HG02588 (cell line): ENCODE data around the gene SMNDC1.

Experiments
- ATAC-seq: cut with Tn5 transposase; IDR thresholded peaks from one replicate; pipeline ENCODE4 v1.9.1; 2021; ENCODE audit warnings: mild to moderate bottlenecking, moderate library complexity; ENCODE audit not compliant: unreplicated experiment

The SMNDC1 gene

DNA sequence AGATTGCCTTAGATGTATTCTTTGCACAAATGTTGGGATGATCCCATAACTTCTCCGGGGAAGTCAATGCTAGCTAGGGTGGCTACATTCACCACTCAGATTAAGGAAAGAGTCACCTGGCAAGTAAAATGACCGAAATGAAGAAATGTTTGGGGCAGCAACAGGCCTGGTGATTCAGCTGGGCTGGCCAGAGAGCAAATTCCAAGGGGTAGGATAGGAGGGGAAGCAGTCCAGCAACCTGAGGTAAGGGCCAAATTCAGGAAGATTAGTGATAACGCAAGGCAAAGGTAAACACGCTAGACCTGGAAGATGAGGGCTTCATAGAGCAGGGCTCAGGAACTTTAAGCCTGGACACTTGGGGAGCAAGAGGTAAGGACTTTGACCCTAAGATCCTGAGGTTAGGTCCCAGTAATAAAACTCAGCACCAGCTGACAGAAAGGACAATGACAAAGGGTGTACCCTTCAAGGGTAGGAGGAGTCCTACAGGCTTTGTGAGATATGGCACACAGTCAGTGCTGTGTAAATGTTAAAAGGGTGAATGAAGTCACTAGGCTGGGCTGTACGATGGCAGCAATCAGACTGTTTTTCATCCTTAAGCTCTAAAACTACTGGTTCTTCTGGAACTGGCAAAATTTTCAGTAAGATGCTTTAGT, 22.7 kb upstream of the SMNDC1 start:
- ATAC-seq: no peak

DNA sequence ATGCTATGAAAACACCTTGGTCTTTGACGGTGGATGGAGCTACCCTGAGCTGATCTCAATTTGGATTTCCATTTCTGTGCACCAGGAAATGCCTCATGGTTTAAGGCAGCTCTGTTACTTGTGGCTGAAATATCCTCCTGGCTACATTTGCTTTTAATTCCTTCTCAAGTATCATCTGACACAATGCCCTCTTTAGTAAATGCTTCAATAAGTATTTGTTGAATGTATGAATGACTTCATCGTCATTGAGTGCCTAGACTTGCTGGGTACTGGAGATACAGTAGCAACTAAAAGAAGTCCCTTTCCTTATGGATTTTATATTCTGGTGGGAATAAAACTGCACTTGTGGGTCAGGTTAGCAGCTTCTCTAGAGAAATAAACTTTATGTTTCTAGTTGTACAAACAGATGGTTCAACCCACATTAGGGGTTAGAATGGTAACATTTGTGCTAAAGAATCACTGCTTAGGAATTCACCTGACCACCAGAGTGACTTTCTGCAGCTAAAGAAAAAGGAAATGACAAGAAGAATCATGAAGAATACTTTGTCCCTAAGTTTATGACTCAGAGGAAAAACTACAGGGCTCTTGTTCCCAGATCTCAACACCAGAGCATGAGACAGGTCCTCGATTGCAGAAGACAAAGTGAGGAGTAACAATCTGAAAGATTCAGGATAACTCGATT, 21.8 kb upstream of the SMNDC1 start:
- no peak for ATAC-seq

DNA sequence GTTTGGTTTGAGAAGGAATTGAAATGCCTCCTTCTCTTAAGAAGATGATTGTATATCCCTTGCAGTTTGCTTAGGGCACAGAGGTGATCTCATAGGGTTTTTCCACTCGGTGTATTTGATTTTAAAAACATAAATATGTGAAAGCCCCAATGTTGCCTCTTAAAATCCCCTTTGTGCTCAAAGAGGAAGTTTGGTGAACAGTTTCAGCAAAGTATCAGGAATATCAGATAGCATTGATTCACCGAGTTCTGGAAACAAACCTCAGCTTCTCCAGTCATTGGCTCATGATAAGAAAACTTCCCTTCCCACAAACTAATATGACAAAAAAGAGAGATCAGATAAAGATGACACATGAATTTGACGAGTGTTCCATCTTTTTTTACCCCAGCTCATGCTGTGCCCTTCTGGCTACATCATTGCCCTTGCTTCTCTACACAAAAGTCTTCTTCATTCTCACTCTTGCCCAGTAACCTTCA, 20.1 kb upstream of the SMNDC1 start:
- peak; percentile 63 for ATAC-seq

DNA sequence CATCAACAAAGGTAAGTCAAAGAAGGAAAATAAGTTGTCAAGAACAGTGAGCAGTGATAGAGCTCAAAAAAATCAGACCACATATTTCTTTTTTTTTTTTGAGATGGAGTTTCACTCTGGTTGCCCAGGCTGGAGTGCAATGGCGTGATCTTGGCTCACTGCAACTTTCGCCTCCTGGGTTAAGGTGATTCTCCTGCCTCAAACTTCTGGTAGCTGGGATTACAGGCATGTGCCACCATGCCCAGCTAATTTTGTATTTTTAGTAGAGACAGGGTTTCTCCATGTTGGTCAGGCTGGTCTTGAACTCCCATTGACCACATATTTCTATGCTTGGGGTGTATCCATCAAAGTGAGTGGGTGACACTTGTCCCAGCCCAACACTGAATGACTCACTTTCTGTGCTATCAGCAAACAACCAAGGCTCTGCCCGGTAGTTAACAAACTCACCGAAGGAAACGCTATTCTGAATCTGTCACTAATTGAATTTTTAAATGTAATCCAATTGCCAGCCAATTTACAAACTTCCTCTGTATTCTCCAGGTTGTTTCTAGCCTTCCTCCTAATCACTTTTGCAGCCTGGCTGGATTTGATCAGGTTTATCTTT, 19.6 kb upstream of the SMNDC1 start:
- peak; percentile 57 for ATAC-seq

DNA sequence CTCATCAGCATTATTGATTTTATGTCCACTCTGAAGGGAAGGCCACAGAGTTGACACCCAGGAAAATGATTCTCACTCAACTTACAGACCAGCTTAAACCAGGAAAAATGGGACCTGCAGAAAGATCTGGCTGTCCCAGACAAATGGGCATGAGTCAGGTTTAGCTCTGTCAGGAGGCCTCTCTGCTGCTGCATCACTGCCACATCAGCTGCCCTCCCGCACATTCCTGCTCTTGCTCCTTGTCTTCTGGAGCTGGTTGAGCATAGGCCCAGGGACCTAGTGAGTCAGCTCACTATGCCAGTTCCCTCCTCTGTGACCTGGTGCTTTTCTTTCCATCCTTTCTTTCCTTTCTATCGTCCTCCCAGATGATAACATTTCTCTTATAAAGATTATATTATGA, 18.8 kb upstream of the SMNDC1 start:
- no peak for ATAC-seq

DNA sequence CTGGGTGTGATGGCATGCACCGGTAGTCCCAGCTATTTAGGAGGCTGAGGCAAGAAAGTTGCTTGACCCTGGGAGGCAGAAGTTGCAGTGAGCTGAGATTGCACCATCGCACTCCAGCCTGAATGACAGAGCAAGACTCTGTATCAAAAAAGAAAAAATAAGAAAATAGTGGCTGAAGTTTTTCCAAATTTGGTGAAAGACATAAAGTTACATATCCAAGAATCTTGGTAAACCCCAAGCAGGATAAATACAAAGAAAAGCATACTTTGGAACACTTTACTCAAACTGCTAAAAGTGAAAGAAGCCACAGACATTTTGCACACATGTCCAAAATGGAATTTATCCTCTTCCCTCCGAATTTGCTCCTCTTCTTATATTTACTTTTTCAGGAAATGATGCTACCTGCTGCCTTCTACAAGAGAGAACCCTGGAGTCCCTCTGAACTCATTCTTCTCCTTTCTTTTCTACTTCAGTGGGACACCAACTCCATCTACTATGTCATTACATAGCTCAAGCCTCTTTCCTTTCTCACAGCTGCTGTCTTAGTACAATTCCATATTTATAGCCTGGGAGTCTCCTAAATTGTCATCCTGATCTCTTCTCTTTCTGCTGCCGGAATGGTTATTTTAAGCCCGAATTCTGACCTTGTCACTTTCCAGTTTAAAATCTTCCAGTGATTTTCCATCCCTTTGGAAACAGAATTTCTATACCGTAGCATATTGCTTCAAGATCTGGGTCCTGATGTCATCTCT, 17.3 kb upstream of the SMNDC1 start:
- no peak for ATAC-seq

DNA sequence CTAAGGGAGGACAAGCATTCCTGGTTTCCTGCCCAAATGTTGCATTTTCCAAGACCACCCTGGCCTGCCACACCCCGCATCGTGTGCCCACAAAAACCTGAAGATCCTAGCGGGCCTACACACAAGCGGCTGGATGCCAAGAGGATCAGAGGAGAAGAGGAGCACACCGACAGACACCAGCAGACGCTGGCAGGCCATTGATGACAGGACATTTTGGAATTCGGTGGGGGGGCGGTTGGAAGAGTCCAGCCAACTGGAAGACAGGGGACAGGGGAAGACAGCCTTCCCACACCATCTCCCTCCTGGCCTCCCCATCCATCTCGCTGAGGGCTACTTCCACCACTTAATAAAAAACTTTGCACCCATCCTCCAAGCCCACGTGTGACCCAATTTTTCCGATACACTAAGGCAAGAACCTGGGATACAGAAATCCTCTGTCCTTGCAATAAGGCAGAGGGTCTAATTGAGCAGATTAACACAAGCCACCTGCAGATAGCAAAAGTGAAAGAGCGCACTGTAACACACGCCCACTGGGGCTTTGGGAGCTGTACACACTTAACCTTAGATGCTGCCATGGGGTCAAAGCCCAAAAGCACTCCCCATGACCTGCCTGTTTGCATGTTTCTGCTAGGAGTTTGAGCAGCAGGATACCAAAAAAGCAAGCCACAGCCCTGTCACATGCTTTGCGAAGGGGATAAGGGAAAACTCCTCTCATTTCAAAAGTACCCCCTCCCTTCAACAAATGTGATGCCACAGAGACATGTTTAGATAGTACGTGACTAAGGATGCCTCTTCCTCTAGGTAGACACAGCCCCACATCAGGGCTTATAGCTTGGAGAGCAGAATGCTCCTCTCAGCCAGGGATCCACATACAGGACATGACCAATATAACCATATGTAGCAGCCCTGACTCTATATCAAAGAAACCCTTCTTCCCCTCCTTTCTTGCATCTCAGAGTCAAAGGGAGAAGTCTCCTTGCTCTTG, 13.4 kb upstream of the SMNDC1 start:
- no peak for ATAC-seq

DNA sequence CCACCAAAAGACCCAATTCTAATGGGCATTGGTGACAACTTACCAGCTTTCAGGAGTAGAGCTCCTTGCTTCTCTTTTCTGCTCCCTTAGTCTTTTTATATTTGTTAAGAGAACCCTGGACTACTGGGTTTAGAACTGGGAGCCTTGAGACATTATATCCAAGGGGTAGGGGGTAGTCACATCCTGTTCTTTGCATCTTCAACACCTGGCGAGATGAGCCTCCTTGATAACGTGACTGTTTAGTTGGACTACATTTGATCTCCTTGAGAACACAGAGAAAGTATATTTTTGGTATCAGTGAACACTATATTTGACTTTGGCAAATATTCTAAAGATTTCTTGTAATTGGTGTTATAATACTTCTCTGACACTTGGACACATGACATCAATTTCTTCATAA, 9.0 kb upstream of the SMNDC1 start:
- ATAC-seq: no peak

DNA sequence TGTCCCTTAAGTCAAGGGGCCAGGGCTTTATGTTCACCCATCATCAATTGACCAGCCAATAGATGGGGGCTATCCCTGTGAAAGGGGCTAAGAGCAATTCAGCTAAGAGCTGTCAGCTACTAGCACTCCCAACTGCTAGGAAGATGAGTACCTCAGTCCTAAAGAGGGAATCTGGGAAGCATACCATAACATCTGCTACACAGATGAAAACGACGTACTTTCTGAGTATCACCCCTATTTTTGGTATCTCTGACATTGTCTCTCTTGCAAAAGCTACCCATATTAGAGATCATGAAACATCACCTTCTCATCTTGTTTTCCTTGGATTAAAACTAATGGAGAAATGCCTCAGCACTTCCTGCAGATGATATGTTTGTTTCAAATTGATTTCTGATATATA, 7.5 kb upstream of the SMNDC1 start:
- no peak for ATAC-seq

DNA sequence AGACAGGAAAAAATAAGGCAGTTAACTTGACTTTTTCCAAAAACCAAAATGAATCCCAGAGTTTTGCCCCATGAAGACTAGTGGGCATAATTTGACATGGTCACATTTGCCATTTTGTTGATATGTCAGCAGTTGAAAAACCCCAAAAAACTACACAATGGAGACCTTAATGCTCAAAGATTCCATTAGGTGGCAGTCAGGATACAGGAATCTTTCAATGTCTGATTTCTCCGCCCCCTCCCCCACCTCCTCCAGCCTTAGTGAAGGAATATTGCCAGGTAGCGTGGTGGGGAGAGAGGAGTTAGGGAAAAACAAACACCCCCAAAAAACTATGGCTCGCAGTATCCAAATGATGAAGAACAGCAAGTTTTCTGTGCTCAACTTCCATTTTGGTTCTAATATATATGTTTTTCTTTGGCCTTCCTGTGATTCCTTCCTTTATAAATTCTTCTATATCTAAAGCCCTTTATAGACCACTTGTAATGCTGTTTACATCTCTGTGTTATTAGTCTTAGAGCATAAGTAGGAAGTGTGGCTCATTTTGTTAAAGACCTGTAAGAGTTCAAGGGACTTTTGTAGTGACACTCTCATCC, 6.7 kb upstream of the SMNDC1 start:
- no peak for ATAC-seq

DNA sequence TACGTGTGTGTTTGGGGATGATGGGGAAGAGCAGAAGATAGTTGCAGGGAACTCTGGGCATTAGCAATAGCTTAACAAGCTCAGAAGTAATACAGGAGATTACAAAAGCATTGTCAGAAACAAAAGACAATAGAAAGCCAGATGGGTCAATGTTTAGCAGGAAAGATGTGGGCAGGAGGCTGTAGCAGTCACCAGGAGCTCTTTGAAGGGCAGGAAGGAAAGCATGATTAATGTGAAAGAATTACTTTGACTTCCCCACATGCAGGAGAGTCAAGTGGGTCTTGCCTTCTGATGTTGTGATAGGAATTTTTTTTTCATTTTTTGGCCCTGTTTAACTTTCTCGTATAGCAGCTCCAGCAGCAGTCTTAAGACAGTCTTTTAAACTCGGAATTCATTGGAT, 6.0 kb upstream of the SMNDC1 start:
- ATAC-seq: no peak

DNA sequence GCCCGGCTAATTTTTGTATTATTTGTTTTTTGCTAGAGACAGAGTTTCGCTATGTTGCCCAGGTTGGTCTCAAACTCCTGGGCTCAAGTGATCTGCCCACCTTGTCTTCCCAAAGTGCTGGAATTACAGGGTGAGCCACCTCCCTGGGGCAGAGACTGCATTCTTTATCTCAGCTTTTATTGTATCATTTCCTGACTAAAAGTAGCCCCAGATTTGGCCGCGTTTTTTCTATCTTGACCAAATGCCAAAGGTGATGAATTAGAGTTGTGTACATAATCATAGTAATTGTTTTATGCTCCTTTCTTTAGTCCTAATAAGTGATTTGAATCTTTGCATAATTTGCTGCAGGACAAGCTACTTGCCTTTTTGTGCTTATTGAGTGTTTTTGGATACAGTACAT, 3.1 kb upstream of the SMNDC1 start:
- no peak for ATAC-seq

DNA sequence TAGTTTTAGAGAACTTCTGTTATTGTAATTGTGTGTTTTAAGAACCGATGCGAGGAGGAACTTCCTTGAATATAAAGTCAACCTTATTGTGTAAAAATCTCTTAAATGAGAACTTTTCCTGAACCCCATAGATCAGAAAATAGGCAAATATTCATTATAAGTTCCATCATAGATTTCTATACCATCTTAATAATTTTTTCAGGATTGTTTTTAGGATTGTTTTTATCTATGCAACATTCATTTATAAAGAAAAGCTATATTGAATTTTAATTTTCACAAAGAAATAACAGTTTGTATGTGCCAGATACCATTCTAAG, 1.7 kb upstream of the SMNDC1 start:
- no peak for ATAC-seq

DNA sequence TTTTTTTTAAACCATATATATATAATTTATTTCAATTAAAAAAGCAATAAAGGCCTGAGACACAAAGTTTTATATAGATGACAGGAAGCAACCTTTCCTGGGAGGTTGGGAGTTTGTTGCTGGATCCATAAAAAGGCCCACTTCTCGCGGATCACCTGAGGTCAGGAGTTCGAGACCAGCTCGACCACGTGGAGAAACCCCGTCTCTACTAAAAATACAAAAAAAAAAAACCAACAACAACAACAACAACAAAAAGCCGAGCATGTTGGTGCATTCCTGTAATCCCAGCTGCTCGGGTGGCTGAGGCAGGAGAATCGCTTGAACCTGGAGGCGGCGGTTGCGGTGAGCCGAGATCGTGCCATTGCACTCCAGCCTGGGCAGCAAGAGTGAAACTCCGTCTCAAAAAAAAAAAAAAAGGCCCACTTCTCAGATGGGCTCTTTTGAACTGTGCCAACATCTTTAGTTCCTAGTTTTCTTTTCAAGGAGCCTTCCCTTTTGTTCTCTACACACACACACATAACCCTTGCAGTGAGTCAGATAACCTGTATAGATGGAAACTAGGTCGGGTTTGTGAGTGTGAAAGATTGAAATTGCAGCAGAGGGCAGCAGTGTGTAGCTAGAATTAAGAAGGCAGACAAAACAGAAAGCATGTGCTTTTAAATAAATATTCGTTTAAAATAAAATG, 1.2 kb upstream of the SMNDC1 start:
- ATAC-seq: peak; percentile 38

DNA sequence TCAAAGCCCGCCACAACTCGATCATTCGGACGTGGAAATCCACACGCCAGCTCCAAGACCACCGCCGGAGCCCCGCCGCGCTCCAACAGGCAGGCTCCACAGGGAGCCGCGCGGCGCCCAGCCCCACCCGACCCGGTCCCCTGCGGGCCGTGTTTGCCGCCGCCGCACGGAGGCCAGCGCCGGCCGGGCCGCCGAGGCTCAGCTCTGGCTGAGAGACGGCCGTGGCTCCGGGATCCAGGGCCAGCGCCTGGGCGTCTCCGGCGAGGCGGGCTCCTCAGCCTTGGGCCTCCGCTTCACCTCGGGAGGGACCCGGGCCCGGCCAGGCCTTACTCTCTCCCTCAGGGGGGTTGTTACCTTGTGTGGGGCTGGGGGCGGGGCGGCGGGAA, 333 bp downstream of the SMNDC1 start:
- peak; percentile 47 for ATAC-seq

DNA sequence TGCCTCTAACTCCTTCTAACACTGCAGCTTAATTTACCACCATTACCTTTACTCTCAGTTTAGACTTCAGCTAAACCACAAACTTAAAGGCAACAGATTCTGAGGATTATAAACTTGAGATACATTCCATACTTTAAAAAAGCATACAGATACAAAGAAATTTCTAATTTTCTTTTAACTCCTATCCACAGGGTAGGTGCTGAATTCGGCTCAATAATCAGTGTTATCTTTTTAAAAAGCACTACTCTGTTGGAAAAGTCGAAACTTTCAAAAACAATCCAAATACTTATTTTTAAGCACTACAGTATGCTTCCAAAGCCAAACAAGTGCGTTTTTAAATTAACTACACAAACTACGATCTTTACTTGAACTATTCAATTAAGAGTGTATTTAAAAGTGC, 1.0 kb downstream of the SMNDC1 start:
- no peak for ATAC-seq

DNA sequence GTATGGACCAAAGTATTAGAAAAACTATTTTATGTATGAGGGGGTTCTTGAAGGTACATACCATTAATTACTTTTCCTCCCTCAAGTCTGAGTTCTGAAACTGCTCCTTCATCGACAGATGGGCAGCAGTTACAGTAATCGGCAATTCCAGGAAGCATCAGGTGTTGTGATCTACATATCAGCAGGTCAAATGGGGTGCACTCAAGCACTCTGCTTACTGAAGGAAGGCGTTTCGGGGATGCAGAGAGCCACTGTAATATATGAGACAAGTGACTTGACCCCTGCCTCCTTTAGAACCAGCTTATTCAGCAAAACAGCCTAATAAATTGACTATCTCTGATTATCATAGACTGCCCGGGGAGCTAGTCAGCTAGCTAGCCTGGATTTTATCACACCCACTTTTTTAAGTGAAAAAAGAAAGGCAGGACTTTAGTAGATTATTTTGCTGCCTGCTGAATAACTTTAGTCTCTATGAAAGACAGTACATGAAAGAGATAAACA, 4.2 kb downstream of the SMNDC1 start:
- ATAC-seq: no peak

DNA sequence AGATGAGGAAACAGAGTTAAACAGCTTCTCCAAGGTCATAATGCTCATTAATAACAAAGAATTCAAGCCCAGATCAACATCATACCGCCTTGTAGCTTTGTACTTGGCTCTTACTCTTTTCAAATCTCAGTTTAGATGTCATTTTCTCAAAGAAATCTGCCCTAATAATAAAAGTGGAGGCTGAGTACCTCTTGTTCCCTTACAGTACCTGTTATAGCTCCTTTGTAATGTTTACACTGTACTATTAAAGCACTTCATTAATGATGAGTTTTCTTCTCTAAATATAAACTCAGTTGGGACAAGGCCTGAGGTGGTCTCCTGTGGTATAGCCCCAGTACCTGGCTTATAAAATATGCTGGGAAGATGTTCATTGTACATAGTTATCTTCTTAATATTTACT, 7.8 kb downstream of the SMNDC1 start:
- ATAC-seq: no peak

DNA sequence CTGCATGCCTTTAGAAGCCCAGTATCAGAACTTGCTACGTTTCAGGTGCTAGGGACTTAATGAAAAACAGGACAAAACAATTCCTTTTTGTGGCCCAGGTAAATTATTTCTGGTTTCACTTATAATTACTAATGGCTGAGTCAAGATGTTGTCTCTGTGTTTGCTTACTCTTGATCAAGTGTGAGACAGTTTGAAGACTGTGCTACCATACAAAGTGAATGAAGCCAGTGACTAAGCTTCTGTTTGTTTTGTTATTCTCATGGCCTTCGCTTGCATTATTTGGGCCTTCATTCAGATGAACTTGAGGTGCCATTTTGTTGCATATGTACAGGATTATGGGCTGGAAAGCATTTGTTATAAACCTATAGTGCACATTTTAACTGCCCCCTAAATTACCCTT, 17.9 kb downstream of the SMNDC1 start:
- ATAC-seq: no peak

DNA sequence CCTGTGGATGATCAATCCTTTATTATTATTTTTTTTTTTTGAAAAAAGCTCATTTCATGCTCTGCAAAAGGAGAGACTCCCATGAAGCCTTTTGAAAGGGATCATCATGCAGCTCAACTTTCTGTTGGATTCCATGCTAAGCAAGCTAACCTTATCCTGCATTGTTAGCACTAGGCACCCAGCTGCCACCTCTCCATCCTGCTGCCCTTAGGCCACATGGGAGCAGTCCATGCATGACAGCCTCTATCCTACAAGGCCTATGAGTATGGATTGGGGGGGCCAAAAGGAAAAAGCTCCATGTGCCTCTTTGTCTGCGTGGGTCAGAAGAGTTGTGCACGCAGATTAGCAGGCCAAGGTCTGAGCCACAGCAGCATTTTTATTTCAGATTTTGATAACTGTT, 19.2 kb downstream of the SMNDC1 start:
- ATAC-seq: no peak
